ENCODE measurements around the gene HTT-AS.

HTT-AS gene

DNA sequence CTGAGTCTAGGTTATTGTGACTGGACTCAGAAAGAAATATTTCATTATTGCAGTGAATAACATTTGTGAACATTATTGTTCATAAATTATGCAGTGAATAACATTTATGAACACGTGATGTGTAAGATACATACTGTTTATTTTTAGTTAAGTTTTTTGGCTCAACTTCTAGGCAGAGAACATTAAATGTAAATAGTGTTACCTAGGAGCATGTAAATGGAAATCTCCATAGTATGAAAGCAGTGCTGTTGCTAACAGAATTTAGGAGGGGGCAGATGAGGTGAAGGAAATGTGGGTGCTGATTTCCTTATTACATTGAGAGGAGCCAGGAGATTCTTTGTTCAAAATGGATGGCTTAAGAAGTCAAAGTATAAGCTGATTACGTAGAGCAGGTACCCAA lies 45.1 kb upstream of the HTT-AS start:
- Histone ChIP-seq H3K4me3 (ENCODE audit: low read depth in 1 of 2, low read length in 1 of 2) (no peak overlapping the region), H3K9me3 (no peaks in the 10 kb centered on the region), H3K36me3 (peaks cover 80% of the 10 kb centered on the region), H3K27me3 (no peaks in the 10 kb centered on the region), H3K27ac (no peak overlapping the region), H3K4me1 (ENCODE audit: control insufficient read depth in 1 of 2, insufficient read depth in 1 of 2, low read depth in 1 of 2, low read length in 1 of 2) (no peaks in the 10 kb centered on the region)
- TF ChIP-seq, protein P1, sequence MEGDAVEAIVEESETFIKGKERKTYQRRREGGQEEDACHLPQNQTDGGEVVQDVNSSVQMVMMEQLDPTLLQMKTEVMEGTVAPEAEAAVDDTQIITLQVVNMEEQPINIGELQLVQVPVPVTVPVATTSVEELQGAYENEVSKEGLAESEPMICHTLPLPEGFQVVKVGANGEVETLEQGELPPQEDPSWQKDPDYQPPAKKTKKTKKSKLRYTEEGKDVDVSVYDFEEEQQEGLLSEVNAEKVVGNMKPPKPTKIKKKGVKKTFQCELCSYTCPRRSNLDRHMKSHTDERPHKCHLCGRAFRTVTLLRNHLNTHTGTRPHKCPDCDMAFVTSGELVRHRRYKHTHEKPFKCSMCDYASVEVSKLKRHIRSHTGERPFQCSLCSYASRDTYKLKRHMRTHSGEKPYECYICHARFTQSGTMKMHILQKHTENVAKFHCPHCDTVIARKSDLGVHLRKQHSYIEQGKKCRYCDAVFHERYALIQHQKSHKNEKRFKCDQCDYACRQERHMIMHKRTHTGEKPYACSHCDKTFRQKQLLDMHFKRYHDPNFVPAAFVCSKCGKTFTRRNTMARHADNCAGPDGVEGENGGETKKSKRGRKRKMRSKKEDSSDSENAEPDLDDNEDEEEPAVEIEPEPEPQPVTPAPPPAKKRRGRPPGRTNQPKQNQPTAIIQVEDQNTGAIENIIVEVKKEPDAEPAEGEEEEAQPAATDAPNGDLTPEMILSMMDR (IDR thresholded peaks at IDR 0.05), result no peak

DNA sequence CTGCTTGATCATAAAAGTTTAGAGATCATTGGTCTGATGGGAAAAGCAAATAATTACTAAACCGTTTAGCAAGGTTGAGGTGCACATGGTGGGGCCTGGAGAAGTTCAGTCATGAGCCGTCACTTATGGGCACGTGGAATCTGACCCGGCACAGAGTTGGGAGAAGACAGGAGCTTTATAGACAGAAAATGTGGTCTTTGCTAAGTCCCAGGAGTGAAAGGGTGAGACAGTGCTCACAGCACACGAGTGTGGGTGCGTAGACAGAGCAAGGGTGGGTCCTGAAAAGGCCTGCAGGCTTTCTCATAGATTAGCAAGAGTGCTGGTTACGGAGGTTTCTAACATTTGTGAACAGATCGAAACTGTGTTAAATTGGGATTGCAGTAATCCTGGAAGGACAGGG lies 44.0 kb upstream of the HTT-AS start:
- no peak overlapping the region for H3K27ac ChIP-seq
- no peaks in the 10 kb centered on the region for H3K27me3 ChIP-seq
- no peak overlapping the region for H3K4me3 ChIP-seq (ENCODE audit: low read depth in 1 of 2, low read length in 1 of 2)
- TF ChIP-seq, protein P1 (IDR thresholded peaks at IDR 0.05), result no peak
- no peaks in the 10 kb centered on the region for H3K4me1 ChIP-seq (ENCODE audit: control insufficient read depth in 1 of 2, insufficient read depth in 1 of 2, low read depth in 1 of 2, low read length in 1 of 2)
- no peaks in the 10 kb centered on the region for H3K9me3 ChIP-seq
- H3K36me3 ChIP-seq, result peaks cover 80% of the 10 kb centered on the region

DNA sequence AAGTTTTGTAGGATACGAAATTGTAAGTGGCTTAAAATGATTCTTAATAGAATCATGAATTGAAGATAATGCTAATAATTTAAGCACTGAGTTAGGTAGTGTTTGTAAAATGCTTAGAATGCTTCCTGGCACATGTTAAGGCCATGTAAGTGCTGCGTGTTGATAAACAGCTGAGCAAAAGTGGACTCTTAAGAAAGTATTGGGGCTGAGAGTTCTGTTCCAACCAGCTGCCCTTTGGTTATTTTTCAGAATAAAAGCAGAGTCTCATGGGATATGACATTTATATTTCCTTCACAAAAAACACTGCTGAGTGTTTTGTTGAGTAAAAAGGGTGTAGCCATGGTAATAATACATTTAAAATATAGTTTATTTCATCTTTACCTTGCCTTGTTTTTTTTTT lies 42.6 kb upstream of the HTT-AS start:
- no peak overlapping the region for H3K27ac ChIP-seq
- H3K4me3 ChIP-seq (ENCODE audit: low read depth in 1 of 2, low read length in 1 of 2), result no peak overlapping the region
- no peaks in the 10 kb centered on the region for H3K27me3 ChIP-seq
- peaks cover 84% of the 10 kb centered on the region for H3K36me3 ChIP-seq
- TF ChIP-seq, protein P1 (IDR thresholded peaks at IDR 0.05), result no peak
- no peaks in the 10 kb centered on the region for H3K9me3 ChIP-seq
- no peaks in the 10 kb centered on the region for H3K4me1 ChIP-seq (ENCODE audit: control insufficient read depth in 1 of 2, insufficient read depth in 1 of 2, low read depth in 1 of 2, low read length in 1 of 2)

DNA sequence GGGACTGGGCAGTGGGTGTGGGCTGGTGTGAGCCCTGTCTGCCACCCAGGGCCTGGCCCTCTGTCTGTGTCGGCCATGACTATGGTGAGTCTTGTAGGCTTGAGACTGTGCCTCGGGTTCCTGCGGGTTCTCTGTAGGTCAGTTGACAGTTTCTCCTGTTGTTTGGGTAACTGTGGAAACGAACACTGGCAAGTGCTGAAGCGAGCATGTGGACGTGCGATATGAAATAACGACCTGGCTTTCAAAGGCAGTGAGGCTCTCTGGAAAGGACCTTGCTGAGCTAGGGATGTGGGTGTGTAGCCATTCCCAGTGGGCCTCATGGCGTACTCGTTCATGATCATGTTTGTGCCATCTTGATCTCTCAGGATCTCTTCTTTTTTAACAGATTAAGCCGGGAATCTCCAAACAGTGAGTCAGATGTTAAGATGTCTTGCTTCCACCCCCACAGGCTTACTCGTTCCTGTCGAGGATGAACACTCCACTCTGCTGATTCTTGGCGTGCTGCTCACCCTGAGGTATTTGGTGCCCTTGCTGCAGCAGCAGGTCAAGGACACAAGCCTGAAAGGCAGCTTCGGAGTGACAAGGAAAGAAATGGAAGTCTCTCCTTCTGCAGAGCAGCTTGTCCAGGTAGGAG lies 41.4 kb upstream of the HTT-AS start:
- TF ChIP-seq, protein P1 (IDR thresholded peaks at IDR 0.05), result no peak
- H3K27ac ChIP-seq, result no peak overlapping the region
- H3K9me3 ChIP-seq, result no peaks in the 10 kb centered on the region
- no peaks in the 10 kb centered on the region for H3K4me1 ChIP-seq (ENCODE audit: control insufficient read depth in 1 of 2, insufficient read depth in 1 of 2, low read depth in 1 of 2, low read length in 1 of 2)
- H3K27me3 ChIP-seq, result no peaks in the 10 kb centered on the region
- H3K4me3 ChIP-seq (ENCODE audit: low read depth in 1 of 2, low read length in 1 of 2), result no peak overlapping the region
- H3K36me3 ChIP-seq, result peaks cover 76% of the 10 kb centered on the region

DNA sequence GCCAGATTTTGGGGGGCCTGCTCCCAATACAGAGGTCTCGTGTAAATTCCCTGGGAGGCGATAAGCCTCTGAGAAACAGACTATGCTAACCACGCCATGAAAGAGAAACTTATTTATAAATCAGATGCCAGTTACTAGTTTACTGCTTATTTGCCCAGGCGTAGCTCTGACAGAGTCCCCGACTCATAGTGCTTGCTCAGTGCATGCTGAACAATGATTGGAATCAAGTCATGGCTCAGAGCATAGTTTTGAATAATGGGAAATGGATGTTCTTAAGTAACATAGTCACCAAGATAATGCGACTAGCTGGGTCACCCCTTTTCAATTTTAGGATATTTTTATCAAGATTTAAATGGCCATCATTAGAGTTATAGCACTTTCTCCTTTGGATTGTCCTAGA lies 40.0 kb upstream of the HTT-AS start:
- H3K4me3 ChIP-seq (ENCODE audit: low read depth in 1 of 2, low read length in 1 of 2), result no peak overlapping the region
- H3K27ac ChIP-seq, result no peak overlapping the region
- no peaks in the 10 kb centered on the region for H3K4me1 ChIP-seq (ENCODE audit: control insufficient read depth in 1 of 2, insufficient read depth in 1 of 2, low read depth in 1 of 2, low read length in 1 of 2)
- H3K36me3 ChIP-seq, result peaks cover 77% of the 10 kb centered on the region
- no peaks in the 10 kb centered on the region for H3K27me3 ChIP-seq
- TF ChIP-seq, protein P1 (IDR thresholded peaks at IDR 0.05), result no peak
- H3K9me3 ChIP-seq, result no peaks in the 10 kb centered on the region
